GM18517 (cell line): Measurements from ENCODE around the gene TMPRSS9.

Experiments used
- ATAC-seq: cut with Tn5 transposase; IDR thresholded peaks from one replicate; pipeline ENCODE4 v1.9.1; 2021; ENCODE audit warnings: mild to moderate bottlenecking, moderate library complexity; ENCODE audit not compliant: unreplicated experiment

The TMPRSS9 gene

GRCh38 chr19:2359992-2360685, at the start of gene TMPRSS9:
TSS of gene TMPRSS9 (plus strand) at chr19:2360265. CDS start at chr19:2389786, 29,521 bp downstream.
- ATAC-seq = no peak

GRCh38 chr19:2311093-2311492, 49.0 kb upstream of the TMPRSS9 start:
- ATAC-seq = no peak

DNA sequence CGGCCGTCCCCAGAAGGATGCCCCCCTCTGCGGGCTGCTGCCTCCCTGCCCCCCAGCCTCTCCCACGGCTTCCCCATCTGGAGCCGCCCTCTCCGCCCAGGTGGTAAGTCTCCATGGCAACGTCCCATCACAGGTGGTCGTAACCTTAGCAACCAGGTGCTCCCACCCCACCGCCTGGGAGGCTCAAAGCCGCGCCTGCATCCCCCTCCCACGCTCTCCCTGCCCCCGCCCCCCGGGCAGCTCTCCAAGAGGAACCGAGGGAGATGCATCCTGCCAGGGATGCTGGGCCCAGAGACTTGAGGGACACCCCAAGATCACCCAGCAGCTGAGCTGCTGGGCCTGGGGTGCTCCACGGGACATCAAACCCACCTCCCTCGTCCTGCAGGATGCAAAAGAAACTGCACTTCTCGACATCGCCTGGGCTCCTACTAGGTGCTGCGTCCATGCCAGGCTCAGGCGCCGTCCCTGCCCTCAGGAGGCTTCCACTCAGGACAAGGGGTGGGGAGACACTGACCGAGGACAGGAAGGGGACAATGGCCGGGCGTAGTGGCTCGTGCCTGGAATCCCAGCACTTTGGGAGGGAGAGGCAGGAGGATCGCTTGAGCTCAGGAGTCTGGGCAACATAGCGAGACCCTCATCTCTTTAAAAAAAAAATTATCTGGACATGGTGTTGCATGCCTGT, 47.1 kb upstream of the TMPRSS9 start:
- no peak for ATAC-seq

GRCh38 chr19:2315121-2315817, 44.8 kb upstream of the TMPRSS9 start:
- ATAC-seq = no peak

DNA sequence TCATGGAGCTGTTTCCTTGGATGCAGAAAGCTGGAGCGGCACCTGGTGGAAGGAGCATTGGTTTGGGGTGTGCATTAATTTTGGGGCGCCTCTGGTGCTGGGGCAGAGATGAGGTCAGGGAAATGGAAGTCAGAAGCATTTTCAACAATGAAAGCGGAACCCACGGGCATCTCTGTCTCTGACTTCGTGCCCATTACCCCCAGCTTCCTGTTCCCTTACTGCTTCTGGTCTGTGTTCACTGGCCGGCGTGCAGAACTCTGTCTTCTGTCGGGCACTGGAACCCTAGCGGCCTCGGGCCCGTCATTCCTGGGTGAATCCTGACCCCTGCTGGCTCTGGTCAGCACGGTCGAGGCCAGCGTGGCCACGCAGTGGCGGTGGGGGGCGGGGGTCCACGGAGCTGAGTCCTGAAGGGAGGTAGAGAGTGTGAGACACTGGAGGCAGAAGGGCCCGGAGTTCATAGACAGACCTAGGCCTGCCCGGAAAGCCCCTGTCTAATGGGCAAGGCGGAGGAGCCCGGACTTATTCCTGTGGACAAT, 44.2 kb upstream of the TMPRSS9 start:
- ATAC-seq = no peak

- ATAC-seq = no peak
Measured at GRCh38 chr19:2317300-2317699, 42.8 kb upstream of the TMPRSS9 start.

DNA sequence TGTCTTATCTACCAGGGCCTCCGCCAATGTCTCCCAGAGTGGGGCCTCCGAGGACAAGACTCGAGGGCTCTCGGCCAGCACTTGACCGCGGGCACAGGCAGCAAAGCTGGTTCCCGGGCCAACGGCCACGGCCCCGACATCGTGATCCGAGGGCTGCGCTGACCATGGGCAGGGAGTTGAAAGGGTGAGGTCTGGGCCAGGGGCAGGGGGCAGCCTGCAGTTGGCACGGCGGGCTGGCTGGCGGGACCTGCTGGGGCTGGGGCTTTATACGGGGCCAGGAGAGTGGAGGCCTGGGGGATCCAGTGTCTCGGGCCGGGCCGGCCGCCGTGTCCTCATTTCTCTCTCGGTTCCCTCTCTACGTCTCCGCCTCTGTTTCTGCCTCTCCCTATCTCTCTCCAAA, 42.3 kb upstream of the TMPRSS9 start:
- no peak for ATAC-seq

DNA sequence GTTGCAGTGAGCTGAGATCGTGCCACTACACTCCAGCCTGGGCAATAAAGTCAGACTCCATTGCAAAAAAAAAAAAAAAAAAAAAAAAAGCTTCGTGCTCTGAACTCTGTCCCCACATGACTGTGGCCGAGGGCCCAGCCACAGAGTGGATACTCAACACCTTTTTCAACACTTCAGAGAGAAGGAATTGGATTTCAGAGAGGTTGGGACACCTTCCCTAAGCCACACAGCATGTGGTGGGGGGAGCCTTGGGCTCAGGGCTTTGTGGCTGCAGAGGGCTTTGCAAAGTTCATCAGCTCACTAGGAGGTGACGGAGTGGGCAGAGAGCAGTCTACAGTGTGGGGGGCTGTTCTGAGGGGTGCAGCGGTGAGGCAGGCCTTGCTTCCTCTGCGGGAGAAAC, 41.1 kb upstream of the TMPRSS9 start:
- no peak for ATAC-seq

DNA sequence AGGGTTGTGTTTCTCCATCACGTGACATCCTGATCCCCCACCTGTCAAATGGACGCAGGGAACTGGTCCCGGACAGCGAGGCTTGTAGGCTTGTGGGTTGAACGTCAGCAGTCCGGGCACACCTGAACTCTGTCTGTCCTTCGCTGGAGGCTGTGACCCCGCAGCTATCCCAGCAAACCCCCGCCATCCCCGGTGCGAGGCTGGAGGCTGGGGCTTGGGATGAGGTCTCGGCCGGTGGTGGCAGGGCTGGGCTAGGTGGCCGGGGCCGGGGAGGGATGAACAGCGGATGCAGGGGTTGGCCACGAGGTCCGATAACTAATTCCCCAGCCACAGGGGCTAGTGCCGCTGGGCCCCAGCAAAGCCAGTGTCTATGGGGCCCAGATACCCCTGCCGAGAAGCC, 40.5 kb upstream of the TMPRSS9 start:
- ATAC-seq = no peak

GRCh38 chr19:2320049-2320448, 40.0 kb upstream of the TMPRSS9 start:
- no peak for ATAC-seq

DNA sequence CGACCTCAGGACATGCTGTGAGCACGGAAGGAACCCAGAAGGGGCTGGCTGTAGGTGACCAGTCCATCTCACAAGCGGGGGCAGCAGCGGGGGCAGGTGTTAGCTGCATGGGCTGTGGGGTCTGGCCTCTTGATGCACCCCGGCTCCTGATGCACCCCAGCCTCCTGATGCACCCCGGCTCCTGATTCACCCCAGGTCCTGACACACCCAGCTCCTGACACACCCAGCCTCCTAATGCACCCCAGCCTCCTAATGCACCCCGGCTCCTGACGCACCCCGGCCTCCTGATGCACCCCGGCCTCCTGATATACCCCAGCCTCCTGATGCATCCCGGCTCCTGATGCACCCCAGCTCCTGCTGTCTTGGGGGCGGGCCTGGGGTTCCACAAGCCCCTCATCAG, 39.1 kb upstream of the TMPRSS9 start:
- ATAC-seq = no peak

DNA sequence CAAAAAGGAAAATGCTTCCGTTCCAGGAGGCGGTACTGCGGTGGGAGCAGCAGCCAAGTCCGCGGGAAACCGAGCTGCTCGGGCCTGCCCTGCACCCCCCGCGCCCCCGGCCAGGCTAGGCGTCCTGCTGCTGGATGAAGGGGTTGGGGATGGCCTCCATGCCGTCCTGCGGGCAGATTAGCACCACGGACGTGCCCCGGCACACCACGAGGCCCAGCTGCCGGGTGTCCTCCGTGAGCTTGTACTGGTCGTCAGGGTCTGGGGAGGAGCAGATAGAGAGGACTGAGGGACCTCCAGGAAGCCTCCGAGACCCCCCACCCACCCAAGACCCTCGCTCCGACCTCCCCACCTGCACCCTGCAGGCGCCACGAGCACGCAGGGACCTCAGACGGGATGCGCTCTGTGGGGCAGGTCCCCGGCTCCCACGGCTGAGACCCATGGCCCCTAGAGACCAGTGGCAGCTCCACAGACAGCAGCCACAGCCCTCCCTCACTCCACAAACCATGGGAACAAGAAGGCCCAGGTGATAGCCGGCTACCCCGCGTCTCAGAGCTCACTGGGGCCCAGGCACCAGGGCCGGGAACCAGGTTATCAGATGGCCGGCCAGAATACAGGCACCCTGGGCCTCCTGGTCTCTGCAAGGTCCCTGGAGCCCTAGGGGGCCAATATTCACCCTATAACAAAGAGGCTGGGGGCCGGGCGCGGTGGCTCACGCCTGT, 38.3 kb upstream of the TMPRSS9 start:
- no peak for ATAC-seq

GRCh38 chr19:2323707-2324106, 36.4 kb upstream of the TMPRSS9 start:
- ATAC-seq = no peak

- no peak for ATAC-seq
Measured at GRCh38 chr19:2324220-2324948, 35.7 kb upstream of the TMPRSS9 start.

GRCh38 chr19:2325281-2326046, 34.6 kb upstream of the TMPRSS9 start:
- ATAC-seq = no peak

DNA sequence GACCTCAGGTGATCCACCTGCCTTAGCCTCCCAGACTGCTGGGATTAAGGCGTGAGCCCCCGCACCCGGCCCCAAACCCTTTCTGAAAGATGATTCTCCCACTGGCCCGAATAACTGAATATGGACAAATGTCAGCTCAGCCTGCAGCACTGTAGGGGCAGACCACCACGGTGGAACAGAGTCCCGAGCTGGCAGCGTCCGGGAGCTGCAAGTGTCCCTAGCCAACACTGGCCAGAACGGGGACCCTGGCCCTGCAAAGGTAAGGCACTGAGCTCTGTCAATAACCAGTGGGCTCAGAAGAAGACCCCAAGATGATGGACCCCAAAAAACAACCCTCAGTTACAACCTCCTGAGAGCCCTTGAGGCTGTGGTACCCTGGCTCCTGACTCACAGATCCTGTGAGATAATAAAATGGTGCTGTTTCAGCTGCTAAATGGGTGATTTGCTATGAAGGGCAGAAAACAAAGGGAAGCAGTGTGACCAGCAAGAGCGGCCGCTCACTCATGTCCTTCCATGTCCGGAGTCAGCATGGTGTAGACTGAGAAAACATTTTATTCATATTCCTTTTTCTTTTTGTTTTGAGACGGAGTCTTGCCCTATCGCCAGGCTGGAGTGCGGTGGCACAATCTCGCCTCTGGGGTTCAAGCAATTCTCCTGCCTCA, 33.2 kb upstream of the TMPRSS9 start:
- no peak for ATAC-seq

DNA sequence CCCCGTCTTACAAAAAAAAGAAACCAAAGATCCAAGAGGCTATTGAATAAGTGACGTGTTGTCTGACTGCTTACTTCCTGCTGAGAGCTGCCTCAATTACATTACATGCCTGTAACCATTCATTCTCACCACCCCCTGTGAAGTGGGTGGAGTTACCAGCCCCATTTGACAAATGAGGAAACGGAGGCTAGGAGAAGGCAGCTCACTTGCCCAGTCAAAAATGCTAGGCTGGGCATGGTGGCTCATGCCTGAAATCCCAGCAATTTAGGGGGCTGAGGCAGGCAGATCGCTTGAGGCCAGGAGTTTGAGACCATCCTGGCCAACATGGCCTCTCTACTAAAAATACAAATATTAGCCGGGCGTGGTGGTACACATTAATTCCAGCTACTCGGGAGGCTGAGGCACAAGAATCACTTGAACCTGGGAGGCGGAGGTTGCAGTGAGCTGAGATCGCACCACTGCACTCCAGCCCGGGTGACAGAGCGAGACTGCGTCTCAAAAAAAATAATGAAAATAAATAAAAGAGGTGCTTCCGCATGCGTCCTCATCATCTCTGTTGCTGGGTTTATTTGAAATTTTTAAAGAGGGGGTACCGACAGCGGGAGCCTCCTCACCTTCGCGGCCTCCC, 32.2 kb upstream of the TMPRSS9 start:
- peak; percentile 13 for ATAC-seq

DNA sequence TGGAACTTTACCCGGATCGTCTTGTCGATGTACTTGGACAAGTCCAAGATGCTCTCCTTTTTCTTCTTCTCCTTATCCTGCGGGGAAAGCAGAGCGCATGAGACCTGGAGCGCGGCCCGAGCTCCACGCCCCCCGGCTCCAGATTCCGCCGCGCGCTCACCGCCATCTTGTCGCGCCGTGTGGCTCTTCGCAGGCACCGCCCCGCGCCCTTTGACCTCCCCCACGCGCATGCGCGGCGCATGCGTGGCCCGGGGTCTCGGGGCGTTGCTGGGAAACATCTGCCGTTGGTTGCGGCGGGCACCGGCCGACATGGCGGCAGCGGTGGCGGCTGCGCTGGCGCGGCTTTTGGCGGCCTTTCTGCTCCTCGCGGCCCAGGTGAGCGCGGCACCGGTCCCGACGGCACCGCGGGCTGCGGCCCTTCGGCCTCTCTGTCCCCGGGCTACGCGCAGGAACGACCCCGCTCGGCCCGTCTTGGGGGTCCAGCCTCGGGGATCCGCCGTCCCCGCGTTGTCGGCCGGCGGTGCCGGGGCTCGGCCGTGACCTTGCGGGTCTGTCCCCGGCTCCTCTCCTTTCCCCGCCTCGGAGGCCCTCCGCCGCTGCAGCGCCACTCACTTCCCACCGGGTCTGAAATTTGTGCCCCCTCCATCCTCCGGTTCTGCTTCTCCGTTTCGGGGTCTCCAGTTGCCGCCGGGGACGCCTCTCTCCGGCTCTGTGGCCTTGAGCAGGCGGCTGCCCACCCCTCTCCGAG, 31.5 kb upstream of the TMPRSS9 start, which contains the start of the genes LSM7 and SPPL2B:
Gene LSM7, minus strand, starts transcription at position 186 of the 748 bp plus-strand sequence. Its CDS starts 20 bp downstream, at position 166.
Gene SPPL2B, plus strand, starts transcription at position 284 of the 748 bp plus-strand sequence. Its CDS starts 26 bp downstream, at position 310.
- peak; percentile 55 for ATAC-seq
